HepG2 (cell line): ENCODE measurements around the gene RASSF4.

Experiments used
- ATF2 ChIP-seq: sonication (generic); formaldehyde crosslinking; IDR thresholded peaks from 2 replicates; pipeline ENCODE4 v1.4.0; 2020; ENCODE audit warnings: missing genetic modification reagents
- ATRX ChIP-seq: sonication (generic); formaldehyde crosslinking; IDR thresholded peaks from 2 replicates; pipeline ENCODE4 v1.4.0; 2020; ENCODE audit warnings: missing genetic modification reagents, borderline replicate concordance
- FOXK1 ChIP-seq: sonication (generic); formaldehyde crosslinking; IDR thresholded peaks from 2 replicates; pipeline ENCODE4 v1.4.0; 2020; ENCODE audit warnings: low read depth, missing genetic modification reagents, borderline replicate concordance
- HBP1 ChIP-seq: IDR thresholded peaks from 2 replicates; pipeline ENCODE4 v1.6.1; 2016; ENCODE audit warnings: low read depth, control low read depth
- MEIS1 ChIP-seq: sonication (generic); formaldehyde crosslinking; IDR thresholded peaks from 2 replicates; pipeline ENCODE4 v1.9.0; 2021; ENCODE audit warnings: mild to moderate bottlenecking, missing genetic modification reagents, moderate library complexity, borderline replicate concordance
- MXI1 ChIP-seq: IDR thresholded peaks from 3 replicates; pipeline ENCODE4 v1.6.1; 2012; ENCODE audit warnings: low read depth, low read length, inconsistent platforms, borderline replicate concordance
- TBP ChIP-seq: sonication (generic); formaldehyde crosslinking; IDR thresholded peaks from 2 replicates; pipeline ENCODE4 v1.5.0; 2020; ENCODE audit warnings: missing genetic modification reagents
- YY1 ChIP-seq: IDR thresholded peaks from 2 replicates; pipeline ENCODE4 v1.6.1; 2011; ENCODE audit warnings: low read length, low read depth, moderate library complexity, mild to moderate bottlenecking; ENCODE audit not compliant: insufficient read depth, insufficient replicate concordance
- ZBTB33 ChIP-seq: sonication (generic); formaldehyde crosslinking; IDR thresholded peaks from 2 replicates; pipeline ENCODE4 v1.4.0; 2020; ENCODE audit warnings: missing genetic modification reagents
- ZNF230 ChIP-seq: sonication (generic); formaldehyde crosslinking; IDR thresholded peaks from 2 replicates; pipeline ENCODE4 v1.4.0; 2020; ENCODE audit warnings: mild to moderate bottlenecking, missing genetic modification reagents
- ZNF317 ChIP-seq: sonication (generic); formaldehyde crosslinking; IDR thresholded peaks from 2 replicates; pipeline ENCODE4 v1.5.0; 2020; ENCODE audit warnings: mild to moderate bottlenecking, missing genetic modification reagents
- TF ChIP-seq, protein P1 (sequence below): sonication (generic); formaldehyde crosslinking; IDR thresholded peaks from 2 replicates; pipeline ENCODE4 v1.5.0; 2020; ENCODE audit warnings: mild to moderate bottlenecking, missing genetic modification reagents, moderate library complexity
- TF ChIP-seq, protein P2 (sequence below): sonication (generic); formaldehyde crosslinking; IDR thresholded peaks from 2 replicates; pipeline ENCODE4 v1.4.0; 2020; ENCODE audit warnings: low read depth, mild to moderate bottlenecking, missing genetic modification reagents

GRCh38 chr10:44944354-44944753 lies 15.2 kb upstream of the RASSF4 start:
- no peak for TF ChIP-seq MXI1
- TF ChIP-seq, protein P1, sequence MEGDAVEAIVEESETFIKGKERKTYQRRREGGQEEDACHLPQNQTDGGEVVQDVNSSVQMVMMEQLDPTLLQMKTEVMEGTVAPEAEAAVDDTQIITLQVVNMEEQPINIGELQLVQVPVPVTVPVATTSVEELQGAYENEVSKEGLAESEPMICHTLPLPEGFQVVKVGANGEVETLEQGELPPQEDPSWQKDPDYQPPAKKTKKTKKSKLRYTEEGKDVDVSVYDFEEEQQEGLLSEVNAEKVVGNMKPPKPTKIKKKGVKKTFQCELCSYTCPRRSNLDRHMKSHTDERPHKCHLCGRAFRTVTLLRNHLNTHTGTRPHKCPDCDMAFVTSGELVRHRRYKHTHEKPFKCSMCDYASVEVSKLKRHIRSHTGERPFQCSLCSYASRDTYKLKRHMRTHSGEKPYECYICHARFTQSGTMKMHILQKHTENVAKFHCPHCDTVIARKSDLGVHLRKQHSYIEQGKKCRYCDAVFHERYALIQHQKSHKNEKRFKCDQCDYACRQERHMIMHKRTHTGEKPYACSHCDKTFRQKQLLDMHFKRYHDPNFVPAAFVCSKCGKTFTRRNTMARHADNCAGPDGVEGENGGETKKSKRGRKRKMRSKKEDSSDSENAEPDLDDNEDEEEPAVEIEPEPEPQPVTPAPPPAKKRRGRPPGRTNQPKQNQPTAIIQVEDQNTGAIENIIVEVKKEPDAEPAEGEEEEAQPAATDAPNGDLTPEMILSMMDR (CRISPR knock-in tag): no peak
- no peak for TF ChIP-seq ZBTB33 (CRISPR knock-in tag)
- TF ChIP-seq ZNF317 (CRISPR knock-in tag): peak; percentile 100
- no peak for TF ChIP-seq FOXK1 (CRISPR knock-in tag)
- no peak for TF ChIP-seq ZNF230 (CRISPR knock-in tag)
- TF ChIP-seq YY1: no peak
- TF ChIP-seq MEIS1 (CRISPR knock-in tag): no peak
- TF ChIP-seq HBP1 (CRISPR knock-in tag): no peak
- TF ChIP-seq ATRX: no peak
- TF ChIP-seq TBP: no peak
- TF ChIP-seq, protein P2, sequence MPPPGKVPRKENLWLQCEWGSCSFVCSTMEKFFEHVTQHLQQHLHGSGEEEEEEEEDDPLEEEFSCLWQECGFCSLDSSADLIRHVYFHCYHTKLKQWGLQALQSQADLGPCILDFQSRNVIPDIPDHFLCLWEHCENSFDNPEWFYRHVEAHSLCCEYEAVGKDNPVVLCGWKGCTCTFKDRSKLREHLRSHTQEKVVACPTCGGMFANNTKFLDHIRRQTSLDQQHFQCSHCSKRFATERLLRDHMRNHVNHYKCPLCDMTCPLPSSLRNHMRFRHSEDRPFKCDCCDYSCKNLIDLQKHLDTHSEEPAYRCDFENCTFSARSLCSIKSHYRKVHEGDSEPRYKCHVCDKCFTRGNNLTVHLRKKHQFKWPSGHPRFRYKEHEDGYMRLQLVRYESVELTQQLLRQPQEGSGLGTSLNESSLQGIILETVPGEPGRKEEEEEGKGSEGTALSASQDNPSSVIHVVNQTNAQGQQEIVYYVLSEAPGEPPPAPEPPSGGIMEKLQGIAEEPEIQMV (CRISPR knock-in tag): no peak
- TF ChIP-seq ATF2: no peak
